UCSD-AML1 (cell line): ENCODE measurements around the gene FAM222B.
"Not testable (repeated sequence)": the region's sequence is repeated elsewhere in the genome, so short reads cannot be mapped to it uniquely, and the experiment has no call there.

ENCODE experiments used
- DNase-seq: peaks from one replicate; lab custom pipeline; 2025; ENCODE audit not compliant: unreplicated experiment; lab: John Stamatoyannopoulos, UW

FAM222B gene

GRCh38 chr17:28734712-28735241, 107.8 kb downstream of the FAM222B start:
- no peak for DNase-seq

- DNase-seq = no peak
Measured at GRCh38 chr17:28733346-28733745, 109.2 kb downstream of the FAM222B start.

- no peak for DNase-seq
Measured at GRCh38 chr17:28729950-28730330, 112.7 kb downstream of the FAM222B start.

- peak; percentile 96 for DNase-seq
Measured at GRCh38 chr17:28728364-28729200, 114.0 kb downstream of the FAM222B start, which contains the start of gene NEK8. NEK8 (plus strand) TSS chr17:28728788; CDS start chr17:28728814, 26 bp downstream.

- peak; percentile 91 for DNase-seq
Measured at GRCh38 chr17:28726627-28727491, 115.7 kb downstream of the FAM222B start.

- peak; percentile 80 for DNase-seq
Measured at GRCh38 chr17:28726226-28726626, 116.4 kb downstream of the FAM222B start, which contains the start of gene TLCD1. TLCD1 (minus strand) TSS chr17:28726233; CDS start chr17:28726097, 136 bp downstream.

- DNase-seq = no peak
Measured at GRCh38 chr17:28725660-28726225, 116.8 kb downstream of the FAM222B start.

GRCh38 chr17:28725166-28725659, 117.4 kb downstream of the FAM222B start:
- DNase-seq = peak; percentile 73

GRCh38 chr17:28724500-28725165, 118.0 kb downstream of the FAM222B start:
- no peak for DNase-seq

GRCh38 chr17:28723836-28724499, 118.6 kb downstream of the FAM222B start:
- DNase-seq = not testable (repeated sequence)

- DNase-seq = no peak
Measured at GRCh38 chr17:28723159-28723835, 119.3 kb downstream of the FAM222B start.

- no peak for DNase-seq
Measured at GRCh38 chr17:28722417-28723158, 120.0 kb downstream of the FAM222B start.

- DNase-seq = not testable (repeated sequence)
Measured at GRCh38 chr17:28720997-28721329, 121.6 kb downstream of the FAM222B start.

- DNase-seq = no peak
Measured at GRCh38 chr17:28720247-28720996, 122.2 kb downstream of the FAM222B start.

GRCh38 chr17:28719021-28719433, 123.6 kb downstream of the FAM222B start:
- DNase-seq = no peak

GRCh38 chr17:28718333-28719020, 124.1 kb downstream of the FAM222B start:
- DNase-seq = no peak

GRCh38 chr17:28717578-28718332, 124.8 kb downstream of the FAM222B start, which contains the start of gene RAB34:
RAB34 (minus strand) TSS chr17:28717868; CDS start chr17:28717266, 602 bp downstream.
- DNase-seq = peak; percentile 84
